Measurements from ENCODE around the gene KSR1.
"Not testable (repeated sequence)": the region's sequence is repeated elsewhere in the genome, so short reads cannot be mapped to it uniquely, and the experiment has no call there.

Gene KSR1

GRCh38 chr17:27665549-27665948 is 209.3 kb downstream of the KSR1 start:
- no peak for DNase-seq (ENCODE audit: low read depth, low spot score)
- no peak overlapping the region for H3K27ac ChIP-seq

GRCh38 chr17:27666270-27666669 is 210.0 kb downstream of the KSR1 start:
- not testable (repeated sequence) for DNase-seq (ENCODE audit: low read depth, low spot score); H3K27ac ChIP-seq

- DNase-seq (ENCODE audit: low read depth, low spot score), result no peak
- H3K27ac ChIP-seq, result no peak overlapping the region
Measured at GRCh38 chr17:27666831-27667560, 210.7 kb downstream of the KSR1 start.

GRCh38 chr17:27667656-27668487 is 211.6 kb downstream of the KSR1 start:
- H3K27ac ChIP-seq, result no peak overlapping the region
- DNase-seq (ENCODE audit: low read depth, low spot score), result no peak

- DNase-seq (ENCODE audit: low read depth, low spot score), result no peak
- H3K27ac ChIP-seq, result no peak overlapping the region
Measured at GRCh38 chr17:27668488-27668823, 212.2 kb downstream of the KSR1 start.

GRCh38 chr17:27669136-27669535 is 212.9 kb downstream of the KSR1 start:
- DNase-seq (ENCODE audit: low read depth, low spot score), result no peak

GRCh38 chr17:27669850-27670249 is 213.6 kb downstream of the KSR1 start:
- DNase-seq (ENCODE audit: low read depth, low spot score), result no peak
- H3K27ac ChIP-seq, result no peak overlapping the region

More at GRCh38 chr17:27669136-27669535, 212.9 kb downstream of the KSR1 start:
- no peak overlapping the region for H3K27ac ChIP-seq

GRCh38 chr17:27670791-27671590 is 214.7 kb downstream of the KSR1 start:
- DNase-seq (ENCODE audit: low read depth, low spot score), result no peak
- H3K27ac ChIP-seq, result no peak overlapping the region

- no peak overlapping the region for H3K27ac ChIP-seq
- no peak for DNase-seq (ENCODE audit: low read depth, low spot score)
Measured at GRCh38 chr17:27671591-27671910, 215.3 kb downstream of the KSR1 start.

- not testable (repeated sequence) for H3K27ac ChIP-seq; DNase-seq (ENCODE audit: low read depth, low spot score)
Measured at GRCh38 chr17:27671977-27672480, 215.8 kb downstream of the KSR1 start.

GRCh38 chr17:27674335-27674734 is 218.1 kb downstream of the KSR1 start:
- no peak overlapping the region for H3K27ac ChIP-seq
- DNase-seq (ENCODE audit: low read depth, low spot score), result no peak

Data from epithelial cell of prostate (primary cell).